GM21723 (cell line): ENCODE measurements around the gene CDYL.

Experiments
- ATAC-seq: cut with Tn5 transposase; IDR thresholded peaks from one replicate; pipeline ENCODE4 v1.9.1; 2021; ENCODE audit warnings: mild to moderate bottlenecking, moderate library complexity; ENCODE audit not compliant: unreplicated experiment

CDYL gene

DNA sequence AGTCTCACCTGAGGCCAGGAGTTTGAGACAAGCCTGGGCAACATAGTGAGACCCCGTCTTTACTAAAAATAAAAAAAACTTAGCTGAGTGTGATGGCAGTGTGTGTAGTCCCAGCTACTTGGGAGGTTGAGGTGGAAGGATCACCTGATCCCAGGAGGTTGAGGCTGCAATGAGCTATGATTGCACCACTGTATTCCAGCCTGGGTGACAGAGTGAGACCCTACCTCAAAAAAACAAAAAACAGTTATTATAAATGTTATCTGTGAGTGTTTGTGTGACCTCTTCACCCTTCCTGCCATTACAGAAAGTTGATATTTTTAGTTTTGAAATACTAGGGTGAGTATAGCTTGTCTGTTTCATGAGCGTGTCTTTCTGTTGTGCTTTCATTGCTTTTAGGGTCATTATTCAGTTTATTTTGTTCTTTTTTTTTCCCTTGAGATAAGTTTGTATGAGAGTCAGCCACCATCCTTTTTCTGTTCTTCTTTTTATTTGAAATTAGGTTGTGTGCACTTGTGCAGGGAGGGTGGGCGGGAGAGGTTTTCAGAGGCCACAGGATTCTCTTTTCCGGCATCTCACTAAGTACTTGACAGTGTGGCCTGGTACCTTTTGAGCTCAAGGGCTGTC, 26.2 kb downstream of the CDYL start:
- peak; percentile 68 for ATAC-seq

DNA sequence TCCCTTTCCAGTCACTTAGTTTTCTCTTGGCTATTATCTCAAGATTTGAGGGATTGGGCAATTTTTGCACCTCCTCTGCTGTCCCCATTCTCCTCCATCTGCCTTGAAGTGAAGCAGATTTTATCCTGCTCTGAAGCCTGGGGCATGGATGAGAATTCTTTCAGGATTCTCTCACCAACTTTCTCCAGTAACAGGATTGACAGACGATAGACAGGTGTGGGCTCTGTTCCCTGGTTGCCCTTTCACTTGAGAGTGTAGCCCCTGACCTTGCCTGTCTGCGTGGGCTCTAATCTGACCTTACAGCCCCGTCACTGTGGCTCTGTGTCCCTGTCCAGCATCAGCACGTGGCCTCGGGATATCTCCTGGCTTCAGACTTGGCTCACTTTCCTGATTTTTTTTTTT, 27.1 kb downstream of the CDYL start:
- no peak for ATAC-seq

- no peak for ATAC-seq
These were observed 27.9 kb downstream of the CDYL start for GRCh38 chr6:4804095-4804494.

GRCh38 chr6:4805553-4806336, 29.5 kb downstream of the CDYL start:
- ATAC-seq: no peak

GRCh38 chr6:4806337-4806725, 30.1 kb downstream of the CDYL start:
- ATAC-seq: no peak

- no peak for ATAC-seq
These were observed 30.6 kb downstream of the CDYL start for GRCh38 chr6:4806791-4807190.

- no peak for ATAC-seq
These were observed 32.2 kb downstream of the CDYL start for GRCh38 chr6:4808396-4808795.

GRCh38 chr6:4809999-4810918, 34.1 kb downstream of the CDYL start:
- ATAC-seq: no peak

DNA sequence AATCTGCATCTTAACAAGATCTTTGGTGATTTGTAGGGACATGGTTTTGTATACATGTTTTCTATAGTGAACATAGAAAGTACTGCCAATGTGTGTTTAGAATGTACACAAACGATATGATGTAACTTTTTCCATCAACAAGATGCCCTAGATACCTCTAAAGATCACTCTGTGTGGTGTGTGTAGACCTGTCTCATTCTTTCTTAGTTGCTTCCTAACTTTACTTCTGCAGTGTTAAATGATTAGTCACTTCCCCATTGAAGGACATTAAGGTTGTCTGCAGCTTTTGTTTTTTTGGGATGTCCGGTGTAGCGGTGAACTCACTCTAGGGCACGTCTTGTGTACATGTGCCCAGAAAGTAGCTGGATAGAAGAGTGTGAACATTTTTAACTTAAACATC, 35.9 kb downstream of the CDYL start:
- ATAC-seq: no peak

- no peak for ATAC-seq
These were observed 36.9 kb downstream of the CDYL start for GRCh38 chr6:4813055-4813454.

DNA sequence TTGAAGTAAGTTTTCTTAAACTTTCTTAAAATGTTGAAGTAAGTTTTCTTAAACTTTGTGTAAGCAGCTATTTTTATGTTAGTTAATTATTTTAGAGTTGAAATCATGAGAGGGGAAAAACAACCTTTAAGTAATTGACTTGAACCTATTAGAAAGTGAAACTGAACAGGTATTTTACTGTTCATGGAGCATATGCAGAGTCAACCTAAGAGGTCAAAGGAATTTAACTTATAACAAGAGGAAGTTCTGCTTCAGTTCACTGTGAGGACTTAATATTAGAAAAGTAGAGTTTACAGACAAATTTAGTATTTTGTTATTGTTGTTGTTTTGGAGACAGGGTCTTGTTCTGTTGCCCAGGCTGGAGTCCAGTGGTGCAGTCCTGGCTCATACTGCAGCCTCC, 38.0 kb downstream of the CDYL start:
- ATAC-seq: peak; percentile 60

DNA sequence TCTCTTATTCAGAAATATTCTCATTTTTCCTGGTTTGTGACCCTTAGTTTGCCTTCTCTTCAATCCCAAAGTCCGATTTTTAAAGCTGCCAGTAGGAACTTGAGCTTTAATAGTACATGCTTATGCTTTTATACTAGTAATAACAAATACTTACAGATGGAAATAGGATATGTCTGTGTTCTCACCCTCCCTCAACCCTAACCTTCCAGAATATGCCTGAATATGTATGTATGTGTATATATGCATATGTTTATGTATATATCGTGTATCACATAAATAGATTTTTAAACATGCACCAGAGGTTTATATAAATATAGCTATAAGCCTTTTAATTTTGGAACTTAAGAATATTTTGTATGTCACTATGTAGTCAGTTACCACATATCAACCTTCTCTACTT, 38.8 kb downstream of the CDYL start:
- ATAC-seq: no peak

DNA sequence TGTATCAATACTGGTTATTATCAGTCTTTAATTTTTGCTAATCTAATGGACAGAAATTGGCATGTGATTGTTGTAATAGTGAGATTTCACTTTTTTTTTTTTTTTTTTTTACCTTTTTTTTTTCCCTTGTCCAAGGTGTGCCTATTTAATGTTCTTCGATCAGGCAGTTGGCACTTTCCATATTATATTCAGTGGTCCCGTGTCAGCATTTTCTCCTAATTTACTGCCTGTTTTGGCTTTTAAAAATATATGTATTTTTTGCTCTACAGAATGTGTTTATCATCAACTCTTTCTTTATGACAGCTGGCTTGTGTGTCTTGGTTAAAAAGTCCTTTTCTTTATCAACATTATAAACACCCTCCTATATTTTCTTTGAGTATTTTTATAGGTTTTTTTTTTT, 39.4 kb downstream of the CDYL start:
- no peak for ATAC-seq

GRCh38 chr6:4816904-4817303, 40.7 kb downstream of the CDYL start:
- ATAC-seq: no peak

DNA sequence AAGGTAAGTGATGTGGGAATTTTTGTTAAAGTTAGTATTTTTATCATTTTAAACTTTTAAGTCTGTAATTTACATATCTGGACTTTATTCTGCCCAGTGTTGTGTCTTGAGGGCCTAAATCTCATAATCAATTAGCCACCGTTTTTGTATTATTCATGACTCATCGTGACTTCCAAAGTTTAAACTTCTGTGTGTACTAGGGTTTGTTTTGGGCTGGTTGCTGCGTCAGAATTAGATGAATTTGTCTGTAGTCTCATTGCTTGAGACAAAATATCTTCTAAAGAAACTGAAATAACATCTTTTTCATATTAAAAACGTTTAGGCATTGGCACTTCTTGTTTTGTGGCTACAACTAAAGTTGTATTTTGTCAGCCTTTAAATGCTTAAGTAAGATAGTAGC, 41.3 kb downstream of the CDYL start:
- ATAC-seq: no peak

DNA sequence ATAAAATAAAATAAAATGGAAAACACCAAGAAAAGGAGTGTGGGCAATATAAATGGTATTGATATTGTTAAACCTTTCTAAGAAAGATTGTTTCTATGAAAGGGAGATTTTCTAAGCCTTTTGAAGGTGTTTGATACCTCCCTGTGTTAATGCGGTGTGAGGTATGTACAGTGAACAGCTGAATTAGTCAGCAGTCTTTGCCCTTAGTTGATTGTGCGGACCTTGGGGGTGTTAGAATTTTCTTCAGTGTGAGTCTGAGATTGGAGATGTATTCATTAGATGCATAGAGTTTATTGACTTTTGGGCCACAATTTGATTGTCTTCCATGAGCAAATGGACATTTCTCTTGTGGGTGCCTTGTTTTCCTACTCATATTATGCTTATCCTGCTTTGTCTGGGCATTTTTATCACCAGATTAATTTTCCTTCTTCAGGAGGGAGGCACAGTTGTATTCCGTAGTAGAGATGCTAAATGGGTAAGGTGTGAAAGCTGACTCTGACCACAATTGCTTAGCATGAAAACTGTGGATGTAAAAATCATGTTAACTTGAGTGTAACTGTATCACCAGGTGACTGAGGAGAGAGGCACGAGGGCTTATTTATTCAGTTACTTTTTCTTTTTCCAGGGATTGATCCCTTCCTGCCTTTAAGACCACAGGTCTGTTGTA, 42.2 kb downstream of the CDYL start:
- no peak for ATAC-seq

DNA sequence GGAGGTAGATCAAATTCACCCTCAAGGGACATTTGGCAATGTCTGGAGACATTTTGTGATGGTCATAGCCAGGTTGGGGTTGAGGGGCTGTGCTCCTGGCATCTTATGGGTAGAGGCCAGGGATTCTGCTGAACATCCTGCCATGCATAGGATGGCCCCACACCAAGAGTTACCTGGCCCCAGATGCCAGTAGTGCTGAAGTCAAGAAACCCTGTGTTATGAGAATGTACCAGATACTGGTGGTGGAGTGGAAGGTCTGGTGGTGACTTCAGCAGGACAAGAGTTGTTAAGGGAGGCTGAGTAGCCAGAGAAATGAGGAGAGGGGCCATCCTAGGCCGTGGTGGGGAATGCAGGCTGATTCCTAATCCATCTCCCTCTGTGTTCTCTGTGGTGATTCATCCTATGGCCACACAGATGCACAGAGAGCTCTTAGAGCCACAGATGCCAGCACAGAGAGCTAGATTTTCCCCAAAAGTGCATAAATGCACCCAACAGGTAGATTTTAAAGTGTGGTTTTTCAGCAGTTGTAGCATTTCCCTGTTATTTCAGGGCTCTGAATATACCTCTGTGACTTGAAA, 43.6 kb downstream of the CDYL start:
- ATAC-seq: no peak

DNA sequence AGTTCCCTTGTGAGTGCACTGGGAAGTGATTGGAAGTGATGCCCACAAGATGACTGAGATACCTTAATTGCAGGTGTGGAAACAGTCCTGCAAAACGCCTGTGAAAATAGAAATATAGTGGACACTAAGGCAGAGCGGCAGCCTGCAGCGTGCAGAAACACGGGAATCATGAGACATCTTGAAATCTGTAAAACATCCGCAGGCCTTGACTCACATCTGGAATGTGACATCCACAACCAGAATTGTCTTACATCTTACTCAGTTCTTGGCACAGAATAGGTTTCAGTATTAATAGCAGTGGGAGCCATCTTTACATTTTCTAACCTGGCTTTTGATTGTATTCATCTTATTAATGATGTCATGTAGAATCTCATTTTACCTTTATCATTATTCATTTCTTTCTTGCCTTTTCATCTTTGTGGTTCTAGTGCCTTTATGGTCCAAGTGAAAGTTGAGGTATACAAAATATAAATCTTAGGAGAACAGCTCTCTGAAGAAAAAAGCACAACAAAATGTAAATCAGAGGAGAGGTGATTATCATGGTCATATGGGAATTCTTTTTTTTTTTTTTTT, 44.6 kb downstream of the CDYL start:
- no peak for ATAC-seq

DNA sequence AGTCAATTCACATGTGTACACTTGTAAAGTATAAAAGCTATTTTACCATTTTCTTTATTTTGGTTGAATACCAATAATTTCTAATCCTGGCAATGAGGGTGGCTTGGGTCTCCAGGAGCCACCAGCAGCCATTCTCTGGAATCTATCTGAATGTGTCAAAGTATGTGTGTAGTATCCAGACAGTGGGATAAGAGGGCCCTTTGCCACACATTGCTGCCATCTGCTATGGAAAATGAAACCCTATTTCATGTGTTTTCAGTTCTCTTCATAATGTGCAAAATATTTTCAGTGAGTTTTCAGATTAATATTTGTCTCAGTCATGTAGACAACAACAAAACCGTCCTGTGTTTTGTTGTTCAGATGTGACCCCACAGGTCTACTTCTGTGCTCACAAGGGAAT, 46.3 kb downstream of the CDYL start:
- no peak for ATAC-seq

- no peak for ATAC-seq
These were observed 52.0 kb downstream of the CDYL start for GRCh38 chr6:4828187-4828698.
